OCI-LY1 (cell line): ENCODE data around the gene GPR137B.

Experiments
- EZH2 ChIP-seq: fragments of 200-600 bp; sonication (generic), shearing (Covaris generic); IDR thresholded peaks from 2 replicates; pipeline ENCODE4 v1.8.0; 2017; ENCODE audit warnings: borderline replicate concordance, mixed run types, mild to moderate bottlenecking, antibody characterized with exemption, low read length, moderate library complexity, mixed read lengths
- TF ChIP-seq, protein P1 (sequence below): fragments of 200-600 bp; sonication (generic), shearing (Covaris generic); IDR thresholded peaks from 2 replicates; pipeline ENCODE4 v1.5.1; 2017; ENCODE audit warnings: mild to moderate bottlenecking, antibody characterized with exemption, low read length, moderate library complexity, mixed read lengths

DNA sequence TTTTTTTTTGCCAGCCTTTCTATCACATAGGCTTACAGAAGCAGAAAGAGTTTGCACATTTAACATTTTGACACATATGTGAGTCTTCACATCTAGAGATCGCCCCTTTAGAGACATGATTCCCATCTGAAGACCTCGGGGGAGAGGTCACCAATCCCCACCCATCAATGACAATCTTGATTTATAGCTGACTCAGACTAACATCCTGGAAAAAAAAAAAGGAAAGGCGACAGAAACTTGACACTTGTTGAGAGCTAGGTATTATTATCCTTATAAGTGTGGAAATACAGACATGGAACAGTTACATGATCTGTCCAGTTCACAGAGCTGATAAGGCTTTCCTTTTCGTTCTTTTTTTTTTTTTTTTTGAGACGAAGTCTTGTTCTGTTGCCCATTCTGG lies 49.4 kb upstream of the GPR137B start:
- TF ChIP-seq, protein P1, sequence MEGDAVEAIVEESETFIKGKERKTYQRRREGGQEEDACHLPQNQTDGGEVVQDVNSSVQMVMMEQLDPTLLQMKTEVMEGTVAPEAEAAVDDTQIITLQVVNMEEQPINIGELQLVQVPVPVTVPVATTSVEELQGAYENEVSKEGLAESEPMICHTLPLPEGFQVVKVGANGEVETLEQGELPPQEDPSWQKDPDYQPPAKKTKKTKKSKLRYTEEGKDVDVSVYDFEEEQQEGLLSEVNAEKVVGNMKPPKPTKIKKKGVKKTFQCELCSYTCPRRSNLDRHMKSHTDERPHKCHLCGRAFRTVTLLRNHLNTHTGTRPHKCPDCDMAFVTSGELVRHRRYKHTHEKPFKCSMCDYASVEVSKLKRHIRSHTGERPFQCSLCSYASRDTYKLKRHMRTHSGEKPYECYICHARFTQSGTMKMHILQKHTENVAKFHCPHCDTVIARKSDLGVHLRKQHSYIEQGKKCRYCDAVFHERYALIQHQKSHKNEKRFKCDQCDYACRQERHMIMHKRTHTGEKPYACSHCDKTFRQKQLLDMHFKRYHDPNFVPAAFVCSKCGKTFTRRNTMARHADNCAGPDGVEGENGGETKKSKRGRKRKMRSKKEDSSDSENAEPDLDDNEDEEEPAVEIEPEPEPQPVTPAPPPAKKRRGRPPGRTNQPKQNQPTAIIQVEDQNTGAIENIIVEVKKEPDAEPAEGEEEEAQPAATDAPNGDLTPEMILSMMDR: no peak
- no peak for TF ChIP-seq EZH2
